Dendritic cell treated with granulocyte-macrophage colony-stimulating factor and Interleukin-4, amounts not matched to agents 40 ng/mL and 50 ng/mL, for 4 days (primary cell): ENCODE data around the gene CPNE1.

Experiments
- H3K27ac Mint-ChIP-seq: one replicate; pipeline ENCODE4 v1.8.0; 2022; ENCODE audit warnings: mild to moderate bottlenecking, mixed read lengths
- H3K27me3 Mint-ChIP-seq: one replicate; pipeline ENCODE4 v1.8.0; 2022; ENCODE audit warnings: mild to moderate bottlenecking, mixed read lengths
- H3K36me3 Mint-ChIP-seq: one replicate; pipeline ENCODE4 v1.8.0; 2022; ENCODE audit warnings: low read depth, mixed read lengths
- H3K4me1 Mint-ChIP-seq: one replicate; pipeline ENCODE4 v1.8.0; 2022; ENCODE audit warnings: low read depth, mixed read lengths
- H3K4me3 Mint-ChIP-seq: one replicate; pipeline ENCODE4 v1.8.0; 2022; ENCODE audit warnings: mild to moderate bottlenecking, moderate library complexity, mixed read lengths
- H3K9me3 Mint-ChIP-seq: one replicate; pipeline ENCODE4 v1.8.0; 2022; ENCODE audit warnings: mixed read lengths
- intact Hi-C: fragments of 100-400 bp; cut with micrococcal nuclease; formaldehyde crosslinking; loops from one replicate; pipeline ENCODE4 v1.15.0; 2022

Gene CPNE1

DNA sequence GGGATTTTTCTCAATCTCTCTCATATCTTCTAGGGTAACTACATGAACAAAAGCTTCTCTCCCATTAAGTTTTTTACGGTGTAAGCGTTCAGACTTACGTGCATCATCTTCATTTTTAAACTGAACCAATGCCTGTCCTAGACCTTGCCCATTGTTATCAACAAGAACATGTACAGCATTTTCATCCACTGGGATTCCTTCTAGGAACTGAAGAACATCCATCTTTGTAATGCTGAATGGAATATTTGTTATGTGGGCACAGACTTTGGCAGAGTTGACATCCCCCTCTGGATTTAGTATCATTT is 11.3 kb downstream of the CPNE1 start:
- Mint-ChIP-seq H3K27ac (no peak overlapping the region), H3K4me1 (peaks cover 7% of the 10 kb centered on the region), H3K27me3 (no peaks in the 10 kb centered on the region), H3K36me3 (peaks cover 22% of the 10 kb centered on the region), H3K9me3 (no peaks in the 10 kb centered on the region), H3K4me3 (no peak overlapping the region)
- intact Hi-C loops: no loop called here

DNA sequence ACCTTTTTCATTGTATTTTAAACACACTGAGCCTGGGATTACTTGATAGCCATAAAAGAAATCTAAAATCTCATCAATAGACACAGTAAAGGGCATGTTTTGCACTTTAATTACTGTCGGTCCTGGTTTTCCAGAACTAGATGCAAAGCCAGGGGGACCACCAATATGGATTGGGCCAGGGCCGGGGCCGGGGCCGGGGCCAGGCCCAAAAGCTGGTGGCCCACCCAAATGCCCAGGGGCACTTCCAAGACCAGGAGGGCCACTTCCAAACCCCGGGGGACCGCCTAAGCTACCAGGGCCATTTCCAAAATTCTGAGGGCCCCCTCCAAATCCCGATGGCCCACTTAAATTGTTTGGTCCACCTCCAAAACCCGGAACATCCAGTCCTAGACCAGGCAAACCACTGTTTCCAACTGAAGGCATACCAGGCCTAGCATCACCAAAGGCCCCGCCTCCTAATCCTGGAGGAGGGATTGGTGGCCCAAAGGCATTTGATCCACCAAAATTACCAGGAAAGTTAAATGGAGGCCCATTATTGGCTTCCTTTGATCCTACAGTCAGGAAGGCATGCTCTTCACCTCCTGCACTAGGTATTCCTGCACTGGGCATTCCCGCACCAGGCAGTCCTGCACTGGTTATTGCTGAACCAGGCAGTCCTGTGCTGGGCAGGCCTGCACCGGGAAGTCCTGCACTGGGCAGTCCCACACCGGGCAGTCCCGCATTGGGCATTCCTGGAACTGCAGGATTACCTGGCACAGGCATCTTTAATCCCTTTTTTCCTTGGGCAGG is 11.9 kb downstream of the CPNE1 start:
- H3K4me1 Mint-ChIP-seq: peaks cover 7% of the 10 kb centered on the region
- H3K4me3 Mint-ChIP-seq: no peak overlapping the region
- H3K27ac Mint-ChIP-seq: no peak overlapping the region
- H3K27me3 Mint-ChIP-seq: no peaks in the 10 kb centered on the region
- intact Hi-C loops: no loop called here
- peaks cover 26% of the 10 kb centered on the region for H3K36me3 Mint-ChIP-seq
- H3K9me3 Mint-ChIP-seq: no peaks in the 10 kb centered on the region

DNA sequence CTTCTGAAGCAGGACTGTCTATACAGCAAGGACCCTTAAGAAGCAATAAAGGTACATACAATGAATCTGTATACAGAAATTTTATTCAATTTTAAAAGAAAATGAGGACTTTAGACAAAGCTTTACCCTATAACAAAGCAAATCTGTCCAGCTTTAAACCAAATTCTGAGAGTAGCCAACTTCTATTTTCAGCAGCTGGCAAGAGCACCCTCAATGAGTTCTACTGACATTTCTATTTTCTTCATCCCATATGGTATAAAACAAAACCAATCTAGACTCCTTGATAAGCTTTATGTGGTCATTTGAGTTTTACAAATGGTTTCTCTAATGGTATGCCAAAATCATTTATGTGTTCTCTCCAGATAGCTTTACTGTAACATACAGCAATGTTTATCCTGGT is 12.7 kb downstream of the CPNE1 start:
- Mint-ChIP-seq H3K4me1 (peaks cover 1% of the 10 kb centered on the region), H3K4me3 (no peak overlapping the region), H3K27me3 (no peaks in the 10 kb centered on the region), H3K36me3 (peaks cover 26% of the 10 kb centered on the region), H3K27ac (no peak overlapping the region), H3K9me3 (no peaks in the 10 kb centered on the region)
- intact Hi-C loops: no loop called here

DNA sequence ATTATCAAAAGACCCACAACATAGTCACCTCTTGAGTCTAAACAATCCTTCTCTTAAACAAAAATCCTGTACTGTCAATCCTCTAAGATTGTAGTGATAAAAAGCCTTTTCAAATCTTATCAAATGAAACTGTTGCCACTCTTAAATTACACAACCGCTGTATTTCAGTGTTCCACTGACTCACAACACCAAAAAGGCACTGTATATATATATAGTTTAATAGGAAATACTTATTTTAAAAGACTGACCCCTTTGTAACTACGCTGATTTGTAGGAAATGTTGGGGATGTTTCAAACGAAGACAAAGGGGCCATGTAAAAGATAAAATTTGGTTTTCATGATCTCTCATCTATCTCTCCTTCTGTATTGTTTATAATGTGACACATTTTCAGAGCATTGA is 14.1 kb downstream of the CPNE1 start:
- H3K4me1 Mint-ChIP-seq: no peaks in the 10 kb centered on the region
- H3K4me3 Mint-ChIP-seq: no peak overlapping the region
- H3K9me3 Mint-ChIP-seq: no peaks in the 10 kb centered on the region
- intact Hi-C loops: no loop called here
- H3K36me3 Mint-ChIP-seq: peaks cover 22% of the 10 kb centered on the region
- H3K27me3 Mint-ChIP-seq: no peaks in the 10 kb centered on the region
- no peak overlapping the region for H3K27ac Mint-ChIP-seq

DNA sequence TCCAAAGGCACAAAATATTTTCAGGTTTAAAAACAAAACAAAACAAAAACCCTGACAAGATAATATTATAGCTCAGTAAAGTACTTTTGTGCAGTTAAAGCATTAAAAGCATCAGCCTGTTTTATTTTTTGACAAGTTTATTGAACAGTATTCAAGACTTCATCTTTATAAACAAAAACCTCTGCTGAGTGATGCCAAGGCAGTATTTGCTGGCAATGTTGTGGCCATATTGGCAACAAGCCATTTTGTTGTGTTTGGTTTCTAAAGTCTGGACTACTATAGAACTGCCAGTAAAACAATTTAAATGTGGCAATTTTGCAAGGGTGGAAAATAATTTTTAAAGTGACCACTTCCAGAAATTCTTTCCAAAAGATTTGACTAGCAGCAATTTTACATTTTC is 15.9 kb downstream of the CPNE1 start:
- no peak overlapping the region for H3K4me3 Mint-ChIP-seq
- H3K27me3 Mint-ChIP-seq: no peaks in the 10 kb centered on the region
- intact Hi-C loops: no loop called here
- H3K27ac Mint-ChIP-seq: no peak overlapping the region
- H3K4me1 Mint-ChIP-seq: no peaks in the 10 kb centered on the region
- no peaks in the 10 kb centered on the region for H3K9me3 Mint-ChIP-seq
- H3K36me3 Mint-ChIP-seq: peaks cover 32% of the 10 kb centered on the region

DNA sequence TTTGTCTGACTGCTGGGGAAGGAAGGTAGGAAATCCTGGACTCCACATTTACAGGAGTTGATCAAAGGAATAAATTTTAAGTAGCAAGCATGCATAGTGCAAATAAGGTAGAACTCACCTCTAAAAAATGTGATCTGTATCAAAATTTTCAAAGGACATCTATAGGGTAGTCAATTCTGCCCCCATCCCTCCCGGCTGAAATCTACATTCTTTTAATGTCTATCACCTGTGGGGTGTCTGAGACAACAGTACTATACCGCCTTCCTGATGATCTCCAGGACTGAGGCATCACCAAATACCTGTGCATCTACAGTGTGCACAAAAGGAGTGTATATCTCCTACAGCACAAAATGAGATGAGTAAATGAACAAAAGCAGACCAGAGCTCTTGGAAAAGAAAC is 19.9 kb downstream of the CPNE1 start:
- intact Hi-C loops: no loop called here
- no peak overlapping the region for H3K4me3 Mint-ChIP-seq
- no peak overlapping the region for H3K27ac Mint-ChIP-seq
- H3K36me3 Mint-ChIP-seq: peaks cover 40% of the 10 kb centered on the region
- H3K27me3 Mint-ChIP-seq: no peaks in the 10 kb centered on the region
- peaks cover 5% of the 10 kb centered on the region for H3K4me1 Mint-ChIP-seq
- H3K9me3 Mint-ChIP-seq: no peaks in the 10 kb centered on the region

DNA sequence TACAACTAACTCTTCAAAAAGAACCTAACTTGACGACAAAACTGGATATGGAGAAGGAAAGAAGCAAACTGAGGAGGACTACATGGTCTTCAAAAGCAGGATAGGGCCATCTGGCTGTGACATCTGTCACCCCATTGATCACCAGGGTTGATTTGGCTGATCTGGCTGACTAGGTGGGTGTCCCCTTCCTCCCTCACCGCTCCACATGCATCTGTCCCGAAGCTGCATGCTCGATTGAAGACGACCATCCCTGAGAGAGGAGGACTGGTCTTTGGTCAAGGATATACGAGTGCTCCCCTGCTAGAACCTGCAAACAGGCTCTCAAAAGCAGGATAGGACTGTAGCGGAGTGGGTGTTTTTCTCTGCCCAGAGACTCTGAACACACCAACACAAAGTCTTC is 21.7 kb downstream of the CPNE1 start:
- Mint-ChIP-seq H3K9me3 (no peaks in the 10 kb centered on the region), H3K27ac (no peak overlapping the region)
- intact Hi-C loops: no loop called here

DNA sequence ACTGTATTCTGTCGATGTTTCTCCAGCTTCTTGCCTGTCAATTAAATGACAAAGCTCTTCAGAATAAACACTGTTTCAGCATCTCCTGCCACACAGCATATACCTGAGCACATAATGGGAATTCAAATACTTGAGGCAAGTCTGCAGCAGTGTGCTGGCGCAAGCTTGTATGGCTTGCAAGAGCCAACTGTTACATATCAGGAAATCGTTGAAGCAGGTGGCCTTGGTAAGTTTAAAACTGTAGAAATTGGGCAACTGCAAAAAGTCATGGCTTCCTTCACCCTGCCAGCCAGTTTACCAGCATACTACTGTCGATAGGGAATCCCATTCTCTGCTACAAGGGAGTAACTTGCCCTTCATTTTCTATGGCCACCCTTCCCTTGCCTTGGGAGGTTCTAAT is 23.0 kb downstream of the CPNE1 start:
- Mint-ChIP-seq H3K4me1 (peaks cover 5% of the 10 kb centered on the region), H3K27me3 (no peaks in the 10 kb centered on the region), H3K9me3 (no peaks in the 10 kb centered on the region), H3K36me3 (peaks cover 30% of the 10 kb centered on the region), H3K4me3 (no peak overlapping the region), H3K27ac (no peak overlapping the region)
- intact Hi-C loops: no loop called here

More for the DNA sequence above, 21.7 kb downstream of the CPNE1 start:
- Mint-ChIP-seq H3K36me3 (peaks cover 38% of the 10 kb centered on the region), H3K4me3 (no peak overlapping the region), H3K27me3 (no peaks in the 10 kb centered on the region), H3K4me1 (peaks cover 5% of the 10 kb centered on the region)

DNA sequence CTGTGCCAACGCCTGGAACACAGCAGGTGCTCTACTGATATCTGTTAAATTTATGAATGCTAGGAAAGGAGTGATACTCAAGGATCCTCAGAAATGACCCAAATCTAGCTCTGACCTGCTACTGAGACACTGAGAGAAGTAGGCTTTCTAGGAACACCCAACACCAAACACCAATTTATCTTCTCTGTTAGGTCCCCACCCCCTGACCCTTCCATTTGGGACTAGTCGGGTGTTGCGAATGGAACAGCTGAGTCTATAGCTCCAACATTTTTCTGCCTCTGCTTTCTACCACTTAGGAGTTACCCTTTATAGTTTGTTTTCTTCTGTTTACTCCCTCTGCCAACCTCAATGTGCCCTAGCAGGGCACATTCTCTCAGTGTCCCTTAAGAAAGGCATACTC is 24.0 kb downstream of the CPNE1 start:
- Mint-ChIP-seq H3K4me1 (peaks cover 11% of the 10 kb centered on the region), H3K36me3 (peaks cover 28% of the 10 kb centered on the region)
- intact Hi-C loops: no loop called here

DNA sequence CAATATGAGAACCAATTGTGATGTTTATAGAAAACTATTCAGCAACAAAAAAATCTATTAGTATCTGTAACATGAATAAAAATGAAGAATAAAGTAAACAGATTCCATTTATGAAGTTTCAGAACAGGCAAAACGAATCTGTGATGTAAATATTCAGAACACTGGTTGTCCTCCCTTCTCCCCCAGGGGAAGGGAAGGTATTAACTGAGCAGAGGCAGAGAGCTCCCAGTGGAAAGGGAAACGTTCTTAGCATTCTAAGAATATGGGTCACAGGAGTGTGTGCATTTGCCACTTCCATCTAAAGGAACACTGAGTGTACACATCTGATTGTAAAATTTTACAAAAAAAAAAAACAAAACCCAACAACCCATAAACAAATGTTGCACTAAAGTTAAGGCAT is 25.9 kb downstream of the CPNE1 start:
- intact Hi-C loops: no loop called here
- Mint-ChIP-seq H3K27ac (no peak overlapping the region), H3K4me3 (no peak overlapping the region), H3K27me3 (no peaks in the 10 kb centered on the region), H3K4me1 (peaks cover 24% of the 10 kb centered on the region), H3K36me3 (peaks cover 16% of the 10 kb centered on the region), H3K9me3 (no peaks in the 10 kb centered on the region)

More for the DNA sequence above, 24.0 kb downstream of the CPNE1 start:
- Mint-ChIP-seq H3K27me3 (no peaks in the 10 kb centered on the region), H3K9me3 (no peaks in the 10 kb centered on the region), H3K4me3 (no peak overlapping the region), H3K27ac (no peak overlapping the region)

DNA sequence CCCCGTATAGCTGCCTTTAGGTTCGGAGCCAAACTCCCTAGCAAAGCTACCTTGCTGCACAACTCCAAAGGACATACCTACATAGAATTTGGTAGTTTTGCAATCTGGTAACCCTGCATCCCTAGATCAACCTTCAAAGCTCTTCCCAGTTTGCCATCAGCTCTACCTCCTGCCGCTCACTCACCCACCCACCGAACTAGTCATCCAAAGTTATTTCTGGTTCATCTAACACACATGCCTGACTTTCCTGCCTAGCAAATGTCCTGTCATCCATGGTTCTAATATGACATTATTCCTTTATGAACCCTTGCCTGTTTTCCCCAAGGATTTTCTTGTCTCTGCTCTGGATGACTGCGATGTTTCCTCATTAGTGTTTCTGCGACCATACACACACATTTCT is 27.4 kb downstream of the CPNE1 start:
- H3K27me3 Mint-ChIP-seq: no peaks in the 10 kb centered on the region
- intact Hi-C loops: no loop called here
- peak overlapping the region; percentile 42 for H3K27ac Mint-ChIP-seq
- peaks cover 21% of the 10 kb centered on the region for H3K36me3 Mint-ChIP-seq
- H3K9me3 Mint-ChIP-seq: no peaks in the 10 kb centered on the region
- no peak overlapping the region for H3K4me3 Mint-ChIP-seq
- H3K4me1 Mint-ChIP-seq: peaks cover 24% of the 10 kb centered on the region

DNA sequence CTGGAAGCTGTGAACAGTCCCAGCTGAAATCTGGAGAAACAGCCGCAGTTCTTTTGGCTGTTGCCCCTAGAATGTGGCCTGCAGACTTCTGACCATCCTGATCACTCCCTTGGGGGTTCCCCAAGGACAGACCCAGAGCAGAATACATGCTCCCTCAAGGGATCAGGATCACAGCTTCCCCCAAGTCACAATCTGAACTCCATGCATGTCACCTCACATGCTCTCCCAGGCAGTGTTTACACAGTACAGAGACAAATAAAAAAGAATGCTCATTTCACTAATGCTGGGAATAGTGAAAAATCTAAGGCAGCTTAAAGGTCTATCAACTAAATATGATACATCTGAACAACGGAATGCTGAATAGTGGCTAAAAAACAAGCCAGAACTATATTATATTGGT is 28.6 kb downstream of the CPNE1 start:
- Mint-ChIP-seq H3K9me3 (no peaks in the 10 kb centered on the region), H3K4me3 (no peak overlapping the region), H3K27ac (no peak overlapping the region), H3K36me3 (peaks cover 25% of the 10 kb centered on the region), H3K27me3 (no peaks in the 10 kb centered on the region), H3K4me1 (peaks cover 24% of the 10 kb centered on the region)
- intact Hi-C loops: no loop called here

DNA sequence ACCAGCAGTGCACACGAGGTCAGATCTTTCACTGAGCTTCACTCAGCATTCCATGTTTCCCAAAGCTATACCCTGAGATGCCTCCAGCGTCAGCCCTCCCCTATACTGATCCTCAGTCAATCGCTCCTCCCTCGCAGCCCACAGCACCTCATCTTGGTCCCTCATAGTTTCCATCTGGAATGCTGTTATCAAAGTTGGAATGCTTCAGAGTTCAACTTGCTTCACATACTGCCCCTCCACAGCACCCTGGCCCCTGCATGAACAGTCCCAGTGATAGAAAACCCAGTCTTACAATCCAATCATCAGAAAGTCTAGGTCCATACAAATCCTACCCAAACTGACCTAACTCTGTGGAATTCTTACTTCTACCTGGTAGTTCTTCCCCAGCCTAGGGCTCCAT is 29.0 kb downstream of the CPNE1 start:
- intact Hi-C loops: no loop called here
- Mint-ChIP-seq H3K4me3 (no peak overlapping the region), H3K9me3 (no peaks in the 10 kb centered on the region), H3K27ac (no peak overlapping the region), H3K36me3 (peaks cover 30% of the 10 kb centered on the region), H3K4me1 (peaks cover 24% of the 10 kb centered on the region), H3K27me3 (no peaks in the 10 kb centered on the region)

DNA sequence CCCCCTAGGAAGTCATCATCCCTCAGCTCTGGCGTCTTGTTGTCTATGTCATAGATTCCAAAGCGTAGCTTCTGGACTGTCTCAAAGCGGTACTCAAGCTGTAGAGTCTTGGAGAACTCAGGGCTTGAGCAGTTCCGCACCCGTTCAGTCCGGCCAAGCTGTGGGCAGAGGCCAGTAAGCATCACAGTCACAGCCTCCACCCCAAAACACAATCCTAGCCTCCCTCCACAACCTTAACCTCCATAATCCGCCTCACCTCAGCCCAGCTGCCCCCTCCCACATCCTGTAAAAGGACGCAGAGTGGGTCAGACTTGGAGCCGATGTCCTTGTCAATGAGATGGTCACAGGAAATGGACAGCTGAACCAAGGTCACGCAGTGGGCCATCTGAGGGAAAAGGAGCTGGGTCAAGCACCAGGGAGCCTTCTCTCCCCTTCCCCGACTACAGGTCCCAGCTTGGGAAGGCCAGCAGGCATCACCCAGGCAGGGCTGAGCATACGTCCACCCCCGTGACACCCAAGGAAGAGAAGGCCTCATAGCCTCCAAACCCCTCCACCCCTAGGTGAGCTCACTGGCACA is 32.1 kb downstream of the CPNE1 start:
- Mint-ChIP-seq H3K36me3 (peaks cover 60% of the 10 kb centered on the region), H3K4me1 (peaks cover 19% of the 10 kb centered on the region), H3K9me3 (no peaks in the 10 kb centered on the region), H3K27ac (no peak overlapping the region), H3K27me3 (no peaks in the 10 kb centered on the region), H3K4me3 (no peak overlapping the region)
- intact Hi-C loops: no loop called here

DNA sequence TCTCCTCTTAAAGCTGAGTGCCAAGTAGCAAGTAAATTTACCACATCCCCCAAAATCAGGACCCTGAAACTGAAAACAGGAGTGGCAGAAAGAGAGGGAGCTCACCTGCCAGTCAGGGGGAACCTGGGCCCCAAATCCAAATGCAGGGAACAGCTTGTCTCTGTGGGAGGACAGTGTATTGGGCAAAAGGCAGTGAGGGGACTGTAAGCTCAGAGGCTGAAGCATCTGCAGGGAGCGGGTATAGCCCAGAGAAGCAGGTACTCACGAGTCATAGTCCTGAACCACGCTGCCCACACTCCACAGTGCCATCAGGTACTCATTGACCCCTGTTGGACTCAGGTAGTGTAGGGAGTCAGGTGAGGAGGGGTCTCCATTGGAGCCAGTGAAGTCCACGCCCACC is 34.1 kb downstream of the CPNE1 start:
- intact Hi-C loops: no loop called here
- Mint-ChIP-seq H3K27me3 (no peaks in the 10 kb centered on the region), H3K36me3 (peaks cover 80% of the 10 kb centered on the region), H3K4me1 (peaks cover 12% of the 10 kb centered on the region), H3K27ac (no peak overlapping the region), H3K9me3 (no peaks in the 10 kb centered on the region), H3K4me3 (no peak overlapping the region)
